Activated T-cell treated with anti-CD3 and anti-CD28 coated beads, Interleukin-2, amount 50 U/mL, for 72 hours (primary cell): ENCODE results near the gene WIPF2. TPM values are rescaled to one million over a fixed set of nuclear protein-coding genes. Genes with fewer than 3 reads are reported as not detected.

Source experiments
- ATAC-seq, 2 donors: fragments of 150-1000 bp; cut with Tn5 transposase; replicated peaks in 1 of 2; 2 replicates each; pipeline ENCODE4 v1.10.0; 2021; ENCODE audit warnings: moderate library complexity in 2 of 2, mild to moderate bottlenecking in 1 of 2
- DNase-seq, 2 donors: peaks; one replicate each; pipeline ENCODE4 v3.0.0; 2021 to 2022; ENCODE audit warnings: mixed read lengths in 1 of 2
- H3K27ac Mint-ChIP-seq: one replicate; pipeline ENCODE4 v1.8.0; 2022; ENCODE audit warnings: mild to moderate bottlenecking, moderate library complexity, mixed read lengths
- H3K27me3 Mint-ChIP-seq: one replicate; pipeline ENCODE4 v1.8.0; 2022; ENCODE audit warnings: low read depth, mixed read lengths
- H3K36me3 Mint-ChIP-seq, 2 donors: one replicate each; pipeline ENCODE4 v1.8.0; 2022; ENCODE audit warnings: mixed read lengths in 2 of 2, mild to moderate bottlenecking in 1 of 2; ENCODE audit not compliant: insufficient read depth in 2 of 2
- H3K4me1 Mint-ChIP-seq: one replicate; pipeline ENCODE4 v1.8.0; 2022; ENCODE audit warnings: low read depth, mixed read lengths
- H3K4me3 Mint-ChIP-seq, 2 donors: one replicate each; pipeline ENCODE4 v1.8.0; 2022; ENCODE audit warnings: mild to moderate bottlenecking in 2 of 2, mixed read lengths in 2 of 2, moderate library complexity in 2 of 2
- H3K9me3 Mint-ChIP-seq, 2 donors: one replicate each; pipeline ENCODE4 v1.8.0; 2022; ENCODE audit warnings: mixed read lengths in 2 of 2
- total RNA-seq, 2 donors: library from RNA; stranded (reverse); gene quantifications; one replicate each; pipeline ENCODE4 v1.2.3, GENCODE V29; 2022

WIPF2 gene
- total RNA-seq, 2 donors from 2014 or later = 31.5 to 35.5 TPM

- DNase-seq (peak; percentile 72 to 73), ATAC-seq (peak; percentile 25 to 42)
- peaks cover 96% of the 10 kb centered on the region for H3K4me1 Mint-ChIP-seq
- H3K27me3 Mint-ChIP-seq = no peaks in the 10 kb centered on the region
- H3K9me3 Mint-ChIP-seq = no peaks in the 10 kb centered on the region
- H3K27ac Mint-ChIP-seq = peak overlapping the region; percentile 92
- H3K36me3 Mint-ChIP-seq = peaks cover 2% of the 10 kb centered on the region in 2 donors
- H3K4me3 Mint-ChIP-seq = peak overlapping the region; percentile 91 to 97
Observed at GRCh38 chr17:40326014-40326831, 107.1 kb downstream of the WIPF2 start.

DNA sequence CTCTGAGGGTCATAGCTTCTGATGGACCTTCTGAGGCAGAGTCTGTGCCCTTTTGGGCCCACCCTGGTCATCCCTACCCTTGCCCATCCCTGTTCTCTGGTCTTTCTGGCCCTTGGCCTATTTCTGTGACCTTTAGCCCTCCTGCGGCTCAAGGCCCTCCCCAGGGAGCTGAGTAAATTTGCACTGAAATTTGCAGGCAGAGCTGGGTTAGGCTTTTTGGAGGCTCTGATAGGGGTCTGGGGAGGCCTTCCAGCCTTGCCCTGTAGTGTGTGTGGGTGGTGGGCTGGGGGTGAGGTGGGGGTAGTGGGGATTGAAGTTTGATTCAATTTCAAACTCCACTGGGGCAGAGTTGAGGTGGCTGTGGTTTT is 107.7 kb downstream of the WIPF2 start:
- Mint-ChIP-seq H3K36me3 (peaks cover 2 to 5% of the 10 kb centered on the region in 2 donors), H3K27ac (peak overlapping the region; percentile 92), H3K4me3 (peak overlapping the region; percentile 91 to 97), H3K27me3 (no peaks in the 10 kb centered on the region), H3K9me3 (no peaks in the 10 kb centered on the region), H3K4me1 (peaks cover 96% of the 10 kb centered on the region)
- ATAC-seq (no peak), DNase-seq (no peak)

GRCh38 chr17:40327244-40327729 is 108.2 kb downstream of the WIPF2 start:
- Mint-ChIP-seq H3K27ac (peak overlapping the region; percentile 92), H3K9me3 (no peaks in the 10 kb centered on the region), H3K4me3 (peak overlapping the region; percentile 91 to 97), H3K36me3 (peaks cover under 1 to 5% of the 10 kb centered on the region in 2 donors), H3K4me1 (peaks cover 93% of the 10 kb centered on the region), H3K27me3 (no peaks in the 10 kb centered on the region)
- DNase-seq (no peak), ATAC-seq (no peak)

DNA sequence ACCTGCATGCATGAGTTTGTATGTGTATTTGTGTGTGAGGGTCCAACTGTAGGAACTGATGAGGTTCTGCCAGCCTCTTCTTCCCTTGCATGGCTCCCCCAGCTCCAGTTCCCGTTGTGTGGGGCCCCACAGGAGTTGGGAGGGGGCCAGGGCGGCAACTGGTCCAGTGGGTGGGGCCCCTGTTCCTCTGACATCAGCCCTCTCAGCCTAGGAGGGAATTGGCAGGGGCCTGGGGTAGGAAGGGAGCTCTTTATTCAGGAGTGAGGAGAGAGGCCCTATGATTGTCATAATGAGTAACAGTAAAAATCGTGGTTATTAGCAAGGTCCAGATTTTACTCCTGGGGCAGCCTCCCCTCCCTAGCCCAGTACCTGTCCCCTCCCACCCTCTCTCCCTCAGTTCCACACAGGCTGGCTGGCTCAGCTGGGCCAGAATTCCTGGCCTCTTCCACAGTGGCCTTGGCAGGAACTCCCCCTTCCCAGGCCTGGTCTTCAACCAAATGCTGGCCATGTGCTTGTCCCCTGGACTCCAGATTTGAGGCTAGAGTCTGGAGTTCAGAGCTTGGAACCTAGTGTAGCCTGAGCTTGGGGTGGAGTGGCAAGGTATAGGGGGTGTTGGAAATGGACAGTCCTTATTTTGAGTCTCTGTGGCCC is 108.8 kb downstream of the WIPF2 start:
- H3K36me3 Mint-ChIP-seq = peaks cover 3 to 8% of the 10 kb centered on the region in 2 donors
- ATAC-seq (no peak), DNase-seq (no peak)
- no peaks in the 10 kb centered on the region for H3K27me3 Mint-ChIP-seq
- peak overlapping the region; percentile 91 to 97 for H3K4me3 Mint-ChIP-seq
- peak overlapping the region; percentile 95 for H3K27ac Mint-ChIP-seq
- H3K9me3 Mint-ChIP-seq = no peaks in the 10 kb centered on the region
- H3K4me1 Mint-ChIP-seq = peaks cover 95% of the 10 kb centered on the region

GRCh38 chr17:40328386-40328766 is 109.3 kb downstream of the WIPF2 start:
- no peaks in the 10 kb centered on the region for H3K27me3 Mint-ChIP-seq
- ATAC-seq (no peak), DNase-seq (no peak)
- H3K9me3 Mint-ChIP-seq = no peaks in the 10 kb centered on the region
- H3K27ac Mint-ChIP-seq = peak overlapping the region; percentile 95
- peaks cover 3 to 10% of the 10 kb centered on the region in 2 donors for H3K36me3 Mint-ChIP-seq
- peak overlapping the region; percentile 40 to 71 for H3K4me3 Mint-ChIP-seq
- H3K4me1 Mint-ChIP-seq = peaks cover 95% of the 10 kb centered on the region

DNA sequence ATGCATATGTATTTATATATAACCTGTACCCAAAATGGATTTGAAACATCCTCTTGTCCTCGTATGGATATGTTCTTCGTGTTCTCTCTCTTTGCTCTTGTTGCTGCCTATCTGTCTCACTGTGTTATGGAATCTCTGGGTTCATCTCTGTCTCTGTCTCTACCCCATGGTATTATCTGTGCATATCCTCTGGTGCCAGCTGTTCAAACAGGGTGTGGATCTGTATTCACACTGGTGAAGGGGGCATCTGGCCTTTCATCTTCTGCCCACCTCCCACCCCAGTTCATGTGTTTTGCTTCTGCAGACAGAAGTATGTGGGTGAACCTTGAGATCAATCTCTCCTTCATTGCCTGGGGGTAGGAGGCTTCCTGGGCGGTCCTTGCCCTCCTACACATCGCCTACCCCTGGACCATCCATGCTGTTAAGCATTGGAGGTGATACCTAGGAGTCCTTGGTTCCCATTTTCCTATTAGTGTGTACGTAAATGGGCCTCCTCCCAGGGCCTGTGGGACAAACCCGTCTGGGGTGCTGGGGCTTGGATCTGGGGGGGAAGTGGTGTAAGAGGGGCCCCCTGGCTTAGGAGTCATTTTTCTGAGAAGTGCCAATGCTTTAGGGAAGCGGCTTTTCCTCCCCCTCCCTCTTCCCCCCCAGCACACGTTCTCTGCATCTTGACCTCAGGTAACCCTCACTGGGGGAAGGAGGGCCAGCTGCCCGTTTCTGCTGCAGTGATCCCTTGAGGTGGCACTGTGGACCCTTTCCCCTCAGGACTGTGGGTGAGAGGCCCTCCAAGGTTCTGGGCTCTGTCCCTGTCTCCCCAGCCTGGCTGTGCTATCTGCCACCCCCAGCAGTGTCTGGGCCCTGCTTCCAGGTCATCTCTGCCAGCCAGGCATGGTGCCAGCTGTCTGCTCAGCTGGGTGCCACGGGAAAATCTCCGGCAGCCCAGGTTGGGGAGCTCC is 111.0 kb downstream of the WIPF2 start:
- Mint-ChIP-seq H3K9me3 (no peaks in the 10 kb centered on the region), H3K36me3 (peaks cover 3 to 12% of the 10 kb centered on the region in 2 donors), H3K27me3 (no peaks in the 10 kb centered on the region), H3K4me1 (peaks cover 86% of the 10 kb centered on the region), H3K4me3 (peak overlapping the region; percentile 65 to 67), H3K27ac (peak overlapping the region; percentile 72)
- ATAC-seq = peak; percentile 7 to 38
- DNase-seq = peak in 1 of 2 donors; percentile 46

DNA sequence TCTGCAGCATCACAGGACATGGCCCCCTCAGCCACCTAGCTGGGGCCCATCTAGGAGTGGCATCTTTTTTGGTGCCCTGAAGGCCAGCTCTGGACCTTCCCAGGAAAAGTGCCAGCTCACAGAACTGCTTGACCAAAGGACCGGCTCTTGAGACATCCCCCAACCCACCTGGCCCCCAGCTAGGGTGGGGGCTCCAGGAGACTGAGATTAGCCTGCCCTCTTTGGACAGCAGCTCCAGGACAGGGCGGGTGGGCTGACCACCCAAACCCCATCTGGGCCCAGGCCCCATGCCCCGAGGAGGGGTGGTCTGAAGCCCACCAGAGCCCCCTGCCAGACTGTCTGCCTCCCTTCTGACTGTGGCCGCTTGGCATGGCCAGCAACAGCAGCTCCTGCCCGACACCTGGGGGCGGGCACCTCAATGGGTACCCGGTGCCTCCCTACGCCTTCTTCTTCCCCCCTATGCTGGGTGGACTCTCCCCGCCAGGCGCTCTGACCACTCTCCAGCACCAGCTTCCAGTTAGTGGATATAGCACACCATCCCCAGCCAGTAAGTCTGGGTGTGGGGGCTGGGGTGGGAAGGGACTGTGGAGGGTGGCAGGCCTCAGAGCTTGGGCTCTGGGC is 111.9 kb downstream of the WIPF2 start:
- H3K9me3 Mint-ChIP-seq = no peaks in the 10 kb centered on the region
- H3K27me3 Mint-ChIP-seq = no peaks in the 10 kb centered on the region
- peaks cover 80% of the 10 kb centered on the region for H3K4me1 Mint-ChIP-seq
- peak overlapping the region; percentile 65 to 67 for H3K4me3 Mint-ChIP-seq
- H3K36me3 Mint-ChIP-seq = peaks cover 3 to 12% of the 10 kb centered on the region in 2 donors
- DNase-seq (no peak), ATAC-seq (no peak)
- peak overlapping the region; percentile 76 for H3K27ac Mint-ChIP-seq

- Mint-ChIP-seq H3K36me3 (peaks cover 3 to 12% of the 10 kb centered on the region in 2 donors), H3K4me3 (peak overlapping the region; percentile 64 to 65), H3K27ac (peak overlapping the region; percentile 76), H3K9me3 (no peaks in the 10 kb centered on the region), H3K4me1 (peaks cover 76% of the 10 kb centered on the region), H3K27me3 (no peaks in the 10 kb centered on the region)
- ATAC-seq = no peak
- no peak for DNase-seq
Observed at GRCh38 chr17:40331743-40332641, 112.9 kb downstream of the WIPF2 start.

Other genes with a start within 250 kb of the WIPF2 start
- 100 to 1,000 TPM in 1 of 2 donors, 10 to 100 TPM in 1; 95.5 to 103 TPM for gene PSMD3, start 238.5 kb upstream of the WIPF2 start, total RNA-seq
- not detected for gene CSF3, start 203.9 kb upstream of the WIPF2 start, total RNA-seq
- gene MED24, start 164.9 kb upstream of the WIPF2 start, total RNA-seq = 10 to 100 TPM; 82.6 to 97.0 TPM
- 10 to 100 TPM; 12.2 to 14.7 TPM for gene THRA, start 156.3 kb upstream of the WIPF2 start, total RNA-seq
- gene NR1D1, start 118.7 kb upstream of the WIPF2 start, total RNA-seq = 1 to 10 TPM; 4.5 to 6.3 TPM
- 100 to 1,000 TPM; 115 to 121 TPM for gene MSL1, start 97.3 kb upstream of the WIPF2 start, total RNA-seq
- gene CASC3, start 78.8 kb upstream of the WIPF2 start, total RNA-seq = 100 to 1,000 TPM; 106 to 144 TPM
- gene RAPGEFL1, start 41.8 kb upstream of the WIPF2 start, total RNA-seq = 1 to 10 TPM; 3.0 to 6.6 TPM
- 10 to 100 TPM; 86.2 to 92.6 TPM for gene CDC6, start 68.6 kb downstream of the WIPF2 start, total RNA-seq
- gene RARA, start 89.9 kb downstream of the WIPF2 start, total RNA-seq = 10 to 100 TPM; 33.4 to 45.2 TPM
- not detected for gene GJD3, start 145.4 kb downstream of the WIPF2 start, total RNA-seq
- gene TOP2A, start 198.6 kb downstream of the WIPF2 start, total RNA-seq = 100 to 1,000 TPM; 324 to 425 TPM
- gene IGFBP4, start 224.1 kb downstream of the WIPF2 start, total RNA-seq = 10 to 100 TPM; 47.1 to 58.4 TPM